Activated CD8-positive, alpha-beta memory T cell treated with anti-CD3 and anti-CD28 coated beads for 48 hours (primary cell): Measurements from ENCODE around the gene ADAMTS20.

Experiments
- DNase-seq, 3 experiments: peaks; one replicate each; pipeline ENCODE4 v3.0.0-alpha.2; 2020; ENCODE audit warnings: low read depth in 2 of 3, low spot score in 2 of 3

ADAMTS20 gene

GRCh38 chr12:43482311-43483085 lies 69.5 kb downstream of the ADAMTS20 start:
- no peak for DNase-seq

- no peak for DNase-seq
Observed at GRCh38 chr12:43480591-43480990, 71.4 kb downstream of the ADAMTS20 start.

GRCh38 chr12:43462741-43463140 lies 89.3 kb downstream of the ADAMTS20 start:
- DNase-seq, result no peak

GRCh38 chr12:43462080-43462479 lies 89.9 kb downstream of the ADAMTS20 start:
- DNase-seq, result no peak

GRCh38 chr12:43459285-43459684 lies 92.7 kb downstream of the ADAMTS20 start:
- no peak for DNase-seq

GRCh38 chr12:43453761-43454160 lies 98.2 kb downstream of the ADAMTS20 start:
- DNase-seq, result no peak

GRCh38 chr12:43444940-43445564 lies 107.0 kb downstream of the ADAMTS20 start:
- DNase-seq, result peak in 2 of 3 experiments; percentile 3 to 18

GRCh38 chr12:43436597-43436996 lies 115.4 kb downstream of the ADAMTS20 start:
- DNase-seq, result no peak

GRCh38 chr12:43434614-43435013 lies 117.4 kb downstream of the ADAMTS20 start:
- no peak for DNase-seq

GRCh38 chr12:43428088-43428600 lies 123.9 kb downstream of the ADAMTS20 start:
- DNase-seq, result no peak

- no peak for DNase-seq
Observed at GRCh38 chr12:43425361-43425760, 126.6 kb downstream of the ADAMTS20 start.

- DNase-seq, result no peak
Observed at GRCh38 chr12:43416981-43417380, 135.0 kb downstream of the ADAMTS20 start.

GRCh38 chr12:43407816-43408645 lies 144.0 kb downstream of the ADAMTS20 start:
- DNase-seq, result no peak

GRCh38 chr12:43406801-43407200 lies 145.2 kb downstream of the ADAMTS20 start:
- no peak for DNase-seq

GRCh38 chr12:43402436-43402835 lies 149.6 kb downstream of the ADAMTS20 start:
- DNase-seq, result no peak

GRCh38 chr12:43401096-43401495 lies 150.9 kb downstream of the ADAMTS20 start:
- no peak for DNase-seq

- no peak for DNase-seq
Observed at GRCh38 chr12:43396671-43397070, 155.3 kb downstream of the ADAMTS20 start.

- DNase-seq, result no peak
Observed at GRCh38 chr12:43392116-43392515, 159.9 kb downstream of the ADAMTS20 start.

GRCh38 chr12:43381879-43382278 lies 170.1 kb downstream of the ADAMTS20 start:
- no peak for DNase-seq

- no peak for DNase-seq
Observed at GRCh38 chr12:43378448-43378847, 173.6 kb downstream of the ADAMTS20 start.

- no peak for DNase-seq
Observed at GRCh38 chr12:43370263-43370662, 181.7 kb downstream of the ADAMTS20 start.
